HepG2 (cell line): Measurements from ENCODE around the gene IL33. TPM values are rescaled to one million over a fixed set of nuclear protein-coding genes. Genes with fewer than 3 reads are reported as not detected.

Experiments
- ATAC-seq: fragments of 200-7000 bp; cut with Tn5 transposase; 3 replicates; pipeline ENCODE4 v1.9.1; 2020; ENCODE audit warnings: mild to moderate bottlenecking, moderate library complexity
- BruUV-seq: library from RNA; stranded (reverse); fragments of 400-500 nt; replicated peaks from 2 replicates; lab custom pipeline; 2021; lab: Mats Ljungman, UMichigan
- CTCF ChIA-PET: fragments of 300-600 bp; formaldehyde crosslinking; extraction: SDS; loops from one replicate; lab custom pipeline; 2021; ENCODE audit warnings: low total read pairs, inconsistent platforms, low intra/inter-chr PET ratio; lab: Yijun Ruan, JAX
- POLR2A ChIA-PET: fragments of 350-600 bp; sonication (Branson Sonifier 250); formaldehyde crosslinking; loops from one replicate; lab custom pipeline; 2020; ENCODE audit warnings: antibody characterized with exemption, inconsistent platforms; lab: Yijun Ruan, JAX
- DNase-seq: peaks from one replicate; pipeline ENCODE4 v3.0.0-alpha.2; 2015; ENCODE audit warnings: low spot score
- FAIRE-seq: peaks from 3 replicates; lab custom pipeline; 2011; peaks lifted over from hg19 to GRCh38; lab: Jason Lieb, UNC
- H2AFZ ChIP-seq: one replicate; pipeline ENCODE4 v1.6.1; 2011; ENCODE audit warnings: low read length, inconsistent platforms
- H3K27ac ChIP-seq: fragments of 300-600 bp; 3 replicates; pipeline ENCODE4 v1.8.0; 2011; ENCODE audit warnings: mixed run types, mild to moderate bottlenecking, mixed read lengths, low read length, inconsistent platforms; ENCODE audit not compliant: insufficient read depth; ENCODE audit errors: extremely low read length
- H3K27me3 ChIP-seq, 2 experiments: fragments of 200-600 bp in 1 of 2; 2 replicates in 1 of 2; 3 replicates in 1 of 2; pipeline versions ENCODE4 v1.6.0 to v1.8.0; 2011; ENCODE audit warnings: low read length in 2 of 2, mild to moderate bottlenecking in 2 of 2, moderate library complexity in 2 of 2, inconsistent platforms in 1 of 2; ENCODE audit not compliant: insufficient read depth in 2 of 2, control insufficient read depth in 1 of 2
- H3K36me3 ChIP-seq, 2 experiments: fragments of 200-600 bp in 1 of 2; replicated peaks in 1 of 2; 2 replicates in 1 of 2; 3 replicates in 1 of 2; pipeline versions ENCODE4 v1.5.1 to v1.8.0; 2011; ENCODE audit warnings: low read length in 2 of 2, inconsistent platforms in 1 of 2; ENCODE audit not compliant: insufficient read depth in 2 of 2, control insufficient read depth in 1 of 2
- H3K4me1 ChIP-seq: 2 replicates; pipeline ENCODE4 v1.5.1; 2012; ENCODE audit warnings: low read length, inconsistent platforms; ENCODE audit not compliant: insufficient read depth
- H3K4me2 ChIP-seq: 2 replicates; pipeline ENCODE4 v1.6.0; 2011; ENCODE audit warnings: low read depth, low read length, inconsistent platforms
- H3K4me3 ChIP-seq, 3 experiments: fragments of 200-600 bp in 1 of 3; sonication (generic), shearing (Covaris generic) in 1 of 3; replicated peaks in 1 of 3; 2 replicates each; pipeline ENCODE4 v1.5.1; 2011 to 2016; ENCODE audit warnings: low read length in 3 of 3, inconsistent platforms in 2 of 3, low read depth in 2 of 3, mild to moderate bottlenecking in 2 of 3, control low read depth in 1 of 3, mixed read lengths in 1 of 3; ENCODE audit not compliant: insufficient read depth in 1 of 3
- H3K79me2 ChIP-seq: one replicate; pipeline ENCODE4 v1.6.1; 2011; ENCODE audit warnings: low read length, inconsistent platforms; ENCODE audit not compliant: insufficient read depth
- H3K9ac ChIP-seq: 2 replicates; pipeline ENCODE4 v1.6.0; 2011; ENCODE audit warnings: mild to moderate bottlenecking, low read depth, low read length, inconsistent platforms; ENCODE audit not compliant: insufficient read depth
- H3K9me3 ChIP-seq: 2 replicates; pipeline ENCODE4 v1.5.1; 2012; ENCODE audit warnings: mild to moderate bottlenecking, low read length
- H4K20me1 ChIP-seq: 2 replicates; pipeline ENCODE4 v1.6.0; 2011; ENCODE audit warnings: inconsistent platforms, mild to moderate bottlenecking, low read length, moderate library complexity; ENCODE audit not compliant: insufficient read depth
- KLF16 ChIP-seq, 2 experiments: sonication (generic) in 1 of 2; formaldehyde crosslinking in 1 of 2; IDR thresholded peaks; 2 replicates each; pipeline versions ENCODE4 v1.6.1 to v1.8.0; 2016 to 2023; ENCODE audit warnings: missing genetic modification reagents in 2 of 2, missing compliant biosample characterization in 1 of 2
- RAD21 ChIP-seq: fragments of 450-650 bp; formaldehyde crosslinking; IDR thresholded peaks from 2 replicates; pipeline ENCODE4 v1.5.0; 2020; ENCODE audit warnings: mild to moderate bottlenecking
- SMC3 ChIP-seq: IDR thresholded peaks from 2 replicates; pipeline ENCODE4 v1.6.1; 2011; ENCODE audit warnings: low read length, improper control_type of control experiment
- STAG1 ChIP-seq: sonication (generic); formaldehyde crosslinking; IDR thresholded peaks from 2 replicates; pipeline ENCODE4 v1.4.0; 2020; ENCODE audit warnings: missing genetic modification reagents
- ZNF468 ChIP-seq: sonication (generic); formaldehyde crosslinking; IDR thresholded peaks from 2 replicates; pipeline ENCODE4 v1.8.0; 2022; ENCODE audit warnings: mild to moderate bottlenecking, moderate library complexity, missing genetic modification reagents
- ZNF564 ChIP-seq: sonication (generic); formaldehyde crosslinking; IDR thresholded peaks from 2 replicates; pipeline ENCODE4 v1.8.1; 2023; ENCODE audit warnings: mild to moderate bottlenecking, missing genetic modification reagents
- WGBS: methylation state at CpG from one replicate; pipeline ENCODE4 v1.1.6; 2017; ENCODE audit warnings: low lambda C conversion rate; 5-methylcytosine and 5-hydroxymethylcytosine counted together
- in situ Hi-C: cut with HindIII; loops from 2 replicates; pipeline ENCODE4 v1.10.0; 2017; ENCODE audit warnings: low pct_unique_long_range_greater_than_20kb; ENCODE audit not compliant: extremely low pct_ligation_motif_present
- intact Hi-C: fragments of 100-400 bp; cut with micrococcal nuclease; formaldehyde crosslinking; loops from one replicate; pipeline ENCODE4 v1.10.0; 2022; ENCODE audit not compliant: unreplicated experiment
- polyA plus RNA-seq, 8 experiments: library from polyadenylated mRNA; depleted of rRNA in 3 of 8; stranded (reverse) in 7 of 8; unstranded in 1 of 8; fragments of >200 nt; fragmentation: Illumina TruSeq in 4 of 8; extraction: Trizol in 4 of 8; gene quantifications; 2 replicates each; pipeline versions ENCODE4 v1.2.1 to v1.2.3, GENCODE V29; 2011 to 2016; ENCODE audit warnings: low read depth in 4 of 8, missing spikeins in 1 of 8, mixed read lengths in 1 of 8; ENCODE audit not compliant: insufficient read depth in 1 of 8
- total RNA-seq, 5 experiments: library from RNA; depleted of rRNA; stranded (reverse); fragments of >200 nt; fragmentation: Illumina TruSeq; extraction: Trizol; gene quantifications; 2 replicates each; pipeline ENCODE4 v1.2.3, GENCODE V29; 2016; ENCODE audit warnings: low read depth in 1 of 5
- TF ChIP-seq, protein P1 (sequence below): sonication (generic); formaldehyde crosslinking; IDR thresholded peaks from 2 replicates; pipeline ENCODE4 v1.5.0; 2020; ENCODE audit warnings: missing genetic modification reagents, mild to moderate bottlenecking, borderline replicate concordance
- TF ChIP-seq, protein P2 (sequence below): sonication (generic); formaldehyde crosslinking; IDR thresholded peaks from 2 replicates; pipeline ENCODE4 v1.5.0; 2020; ENCODE audit warnings: mild to moderate bottlenecking, missing genetic modification reagents, moderate library complexity

Gene IL33
- total and polyA plus RNA-seq, 2 of the 13 experiments (the other 11 are each of a cell fraction or from before 2014, with no cell fraction given): 0.05 TPM; not detected in 1

DNA sequence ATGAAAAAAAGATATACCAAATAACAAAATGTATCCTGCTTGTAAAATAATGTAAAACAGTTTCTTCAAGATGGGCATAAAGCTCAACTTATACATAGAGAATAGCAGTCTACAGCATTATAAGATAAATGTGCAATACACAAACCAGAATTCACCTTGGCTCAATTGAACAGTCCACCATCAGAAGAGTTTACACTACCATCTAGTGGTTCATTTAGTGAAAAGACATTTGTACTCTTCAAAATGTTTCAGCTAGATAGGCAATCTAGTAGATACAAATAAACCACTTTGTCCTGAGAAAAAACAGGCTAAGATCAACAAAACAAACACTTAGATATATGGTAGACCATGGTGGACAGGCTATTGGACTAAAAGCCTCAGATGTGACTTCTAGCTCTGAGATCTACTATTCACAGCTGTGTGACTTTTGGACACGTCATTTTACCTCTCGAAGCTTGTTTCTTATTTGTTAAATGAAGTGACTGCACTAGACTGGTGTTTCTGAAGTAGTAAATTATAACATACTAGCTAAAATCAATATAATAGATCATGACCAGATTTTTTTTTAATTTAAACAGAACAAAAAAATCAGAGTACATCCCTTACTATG is 90.5 kb downstream of the IL33 start:
- DNase-seq (peak; percentile 42), ATAC-seq (peak; percentile 77), FAIRE-seq (peak; percentile 66)
- Histone ChIP-seq H3K9ac (no peak overlapping the region), H2AFZ (no peak overlapping the region), H3K4me1 (no peaks in the 10 kb centered on the region), H3K4me3 (no peak overlapping the region), H3K4me2 (no peak overlapping the region), H3K27me3 (no peaks in the 10 kb centered on the region), H3K36me3 (no peaks in the 10 kb centered on the region), H4K20me1 (no peaks in the 10 kb centered on the region), H3K27ac (no peak overlapping the region), H3K79me2 (no peaks in the 10 kb centered on the region), H3K9me3 (no peaks in the 10 kb centered on the region)
- WGBS: 66% methylated on average over 2 of the region's 2 CpGs
- no TSS peak for BruUV-seq
- intact Hi-C loops: loop anchor here (1.0 to 5.0 kb wide), 4 partner anchors 109 to 419 kb away; no protein-coding TSS in a partner anchor
- in situ Hi-C loops: loop anchor here (5.0 to 10.0 kb wide), 3 partner anchors 109 to 431 kb away; no protein-coding TSS in a partner anchor
- POLR2A ChIA-PET: interaction anchor here (0.6 kb wide), 1 partner anchor 67 kb away, joined by 3 read pairs; no protein-coding TSS in a partner anchor
- CTCF ChIA-PET: interaction anchor here (0.8 to 3.9 kb wide), 4 partner anchors 110 to 436 kb away, joined by 3 to 41 read pairs (median 21); no protein-coding TSS in a partner anchor
- TF ChIP-seq, protein P1, sequence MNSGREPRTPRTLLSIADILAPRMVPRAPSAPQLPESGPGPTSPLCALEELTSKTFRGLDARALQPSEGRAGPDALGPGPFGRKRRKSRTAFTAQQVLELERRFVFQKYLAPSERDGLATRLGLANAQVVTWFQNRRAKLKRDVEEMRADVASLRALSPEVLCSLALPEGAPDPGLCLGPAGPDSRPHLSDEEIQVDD (CRISPR knock-in tag): no peak
- TF ChIP-seq STAG1 (CRISPR knock-in tag) (peak; percentile 93), ZNF564 (CRISPR knock-in tag) (no peak), ZNF468 (CRISPR knock-in tag) (no peak), RAD21 (CRISPR knock-in tag) (peak; percentile 71), KLF16 (CRISPR knock-in tag; IDR thresholded peaks at IDR 0.05) (peak in 1 of 2 experiments; percentile 35; a peak in 1 of 4 replicates), SMC3 (peak; percentile 89)
- TF ChIP-seq, protein P2, sequence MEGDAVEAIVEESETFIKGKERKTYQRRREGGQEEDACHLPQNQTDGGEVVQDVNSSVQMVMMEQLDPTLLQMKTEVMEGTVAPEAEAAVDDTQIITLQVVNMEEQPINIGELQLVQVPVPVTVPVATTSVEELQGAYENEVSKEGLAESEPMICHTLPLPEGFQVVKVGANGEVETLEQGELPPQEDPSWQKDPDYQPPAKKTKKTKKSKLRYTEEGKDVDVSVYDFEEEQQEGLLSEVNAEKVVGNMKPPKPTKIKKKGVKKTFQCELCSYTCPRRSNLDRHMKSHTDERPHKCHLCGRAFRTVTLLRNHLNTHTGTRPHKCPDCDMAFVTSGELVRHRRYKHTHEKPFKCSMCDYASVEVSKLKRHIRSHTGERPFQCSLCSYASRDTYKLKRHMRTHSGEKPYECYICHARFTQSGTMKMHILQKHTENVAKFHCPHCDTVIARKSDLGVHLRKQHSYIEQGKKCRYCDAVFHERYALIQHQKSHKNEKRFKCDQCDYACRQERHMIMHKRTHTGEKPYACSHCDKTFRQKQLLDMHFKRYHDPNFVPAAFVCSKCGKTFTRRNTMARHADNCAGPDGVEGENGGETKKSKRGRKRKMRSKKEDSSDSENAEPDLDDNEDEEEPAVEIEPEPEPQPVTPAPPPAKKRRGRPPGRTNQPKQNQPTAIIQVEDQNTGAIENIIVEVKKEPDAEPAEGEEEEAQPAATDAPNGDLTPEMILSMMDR (CRISPR knock-in tag): peak; percentile 78

Other genes with a start within 250 kb of the IL33 start
- gene RANBP6, start 200.2 kb upstream of the IL33 start, total RNA-seq (2016; rRNA removed; fragmentation: Illumina TruSeq; extraction: Trizol): 26.0 and 37.7 TPM in 2 replicates
- 7.2 and 7.5 TPM in 2 replicates for gene RANBP6, start 200.2 kb upstream of the IL33 start, polyA plus RNA-seq (2011; rRNA removed)
- not detected in 2 replicates for gene TPD52L3, start 112.6 kb downstream of the IL33 start, total RNA-seq (2016; rRNA removed; fragmentation: Illumina TruSeq; extraction: Trizol)
- not detected in 2 replicates for gene TPD52L3, start 112.6 kb downstream of the IL33 start, polyA plus RNA-seq (2011; rRNA removed)
- 33.2 and 44.2 TPM in 2 replicates for gene UHRF2, start 197.4 kb downstream of the IL33 start, total RNA-seq (2016; rRNA removed; fragmentation: Illumina TruSeq; extraction: Trizol)
- 36.2 and 42.1 TPM in 2 replicates for gene UHRF2, start 197.4 kb downstream of the IL33 start, polyA plus RNA-seq (2011; rRNA removed)